K562 (cell line): ENCODE measurements around the gene TRIAP1. TPM values are rescaled to one million over a fixed set of nuclear protein-coding genes. Genes with fewer than 3 reads are reported as not detected.

Experiments
- ATAC-seq: fragments of 200-7000 bp; cut with Tn5 transposase; 3 replicates; pipeline ENCODE4 v1.9.1; 2020; ENCODE audit warnings: moderate library complexity
- BruUV-seq: library from RNA; stranded (reverse); fragments of 400-500 nt; replicated peaks from 2 replicates; lab custom pipeline; 2021; lab: Mats Ljungman, UMichigan
- CTCF ChIA-PET: fragments of 300-600 bp; formaldehyde crosslinking; extraction: SDS; loops from one replicate; lab custom pipeline; 2021; ENCODE audit warnings: low intra/inter-chr PET ratio; lab: Yijun Ruan, JAX
- POLR2A ChIA-PET: fragments of 300-600, 350-650 bp; sonication (Branson Sonifier 250); formaldehyde crosslinking; extraction: SDS; loops from one replicate; lab custom pipeline; 2021; ENCODE audit warnings: antibody characterized with exemption, inconsistent platforms; lab: Yijun Ruan, JAX
- DNase-seq, 4 experiments: peaks; one replicate each; pipeline versions ENCODE4 v3.0.0 to v3.0.0-alpha.2; 2011 to 2018; ENCODE audit warnings: low spot score in 3 of 4, mixed read lengths in 3 of 4; ENCODE audit errors: extremely low read depth in 1 of 4
- FAIRE-seq: peaks from 2 replicates; lab custom pipeline; 2011; peaks lifted over from hg19 to GRCh38; lab: Jason Lieb, UNC
- H2AFZ ChIP-seq: 2 replicates; pipeline ENCODE4 v1.6.0; 2011; ENCODE audit warnings: low read depth, low read length, control low read depth, inconsistent platforms
- H3K27ac ChIP-seq: fragments of 200-600 bp; 3 replicates; pipeline ENCODE4 v1.8.0; 2011; ENCODE audit warnings: low read depth, mild to moderate bottlenecking, control low read depth, inconsistent platforms, low read length, moderate library complexity, mixed read lengths; ENCODE audit errors: extremely low read depth
- H3K27me3 ChIP-seq, 2 experiments: fragments of 300-600 bp in 1 of 2; 2 replicates in 1 of 2; 3 replicates in 1 of 2; pipeline versions ENCODE4 v1.6.0 to v1.8.0; 2011; ENCODE audit warnings: inconsistent platforms in 2 of 2, low read length in 2 of 2, mild to moderate bottlenecking in 1 of 2, mixed read lengths in 1 of 2, moderate library complexity in 1 of 2; ENCODE audit not compliant: control insufficient read depth in 2 of 2, insufficient read depth in 2 of 2
- H3K36me3 ChIP-seq: fragments of 300-600 bp; 3 replicates; pipeline ENCODE4 v1.8.0; 2011; ENCODE audit warnings: mild to moderate bottlenecking, low read length, inconsistent platforms; ENCODE audit not compliant: control insufficient read depth, insufficient read depth
- H3K4me1 ChIP-seq, 2 experiments: fragments of 200-600 bp in 1 of 2; replicated peaks in 1 of 2; 2 replicates in 1 of 2; 3 replicates in 1 of 2; pipeline versions ENCODE4 v1.5.1 to v1.8.0; 2011; ENCODE audit warnings: inconsistent platforms in 2 of 2, low read length in 2 of 2, mild to moderate bottlenecking in 1 of 2, mixed read lengths in 1 of 2, moderate library complexity in 1 of 2; ENCODE audit not compliant: control insufficient read depth in 2 of 2, insufficient read depth in 2 of 2
- H3K4me2 ChIP-seq: 2 replicates; pipeline ENCODE4 v1.6.1; 2011; ENCODE audit warnings: low read length, control low read depth, inconsistent platforms, mixed read lengths; ENCODE audit not compliant: insufficient read depth
- H3K4me3 ChIP-seq: fragments of 200-600 bp; sonication (generic), shearing (Covaris generic); 2 replicates; pipeline ENCODE4 v1.5.1; 2016; ENCODE audit warnings: control low read depth, inconsistent platforms
- H3K79me2 ChIP-seq: fragments of 200-600 bp; 3 replicates; pipeline ENCODE4 v1.8.0; 2011; ENCODE audit warnings: low read length, inconsistent platforms; ENCODE audit not compliant: control insufficient read depth, insufficient read depth
- H3K9ac ChIP-seq, 2 experiments: 2 replicates each; pipeline versions ENCODE4 v1.6.0 to v1.6.1; 2011; ENCODE audit warnings: low read depth in 2 of 2, low read length in 2 of 2, control low read depth in 1 of 2, inconsistent platforms in 1 of 2, mild to moderate bottlenecking in 1 of 2, mixed read lengths in 1 of 2; ENCODE audit not compliant: insufficient read depth in 1 of 2
- H3K9me1 ChIP-seq: one replicate; pipeline ENCODE4 v1.6.0; 2011; ENCODE audit warnings: inconsistent platforms, mild to moderate bottlenecking, low read length, moderate library complexity; ENCODE audit not compliant: control insufficient read depth, insufficient read depth
- H3K9me3 ChIP-seq: replicated peaks from 2 replicates; pipeline ENCODE4 v1.5.1; 2011; ENCODE audit warnings: low read depth, low read length, inconsistent platforms; ENCODE audit not compliant: control insufficient read depth, insufficient read depth
- H4K20me1 ChIP-seq: replicated peaks from 2 replicates; pipeline ENCODE4 v1.6.1; 2011; ENCODE audit warnings: low read length, inconsistent platforms, mixed read lengths; ENCODE audit not compliant: control insufficient read depth, insufficient read depth
- BMI1 ChIP-seq: fragments of 150-350 bp; IDR thresholded peaks from 2 replicates; pipeline ENCODE4 v1.6.1; 2014; ENCODE audit warnings: low read length
- ELF2 ChIP-seq: fragments of 250-450 bp; sonication (Bioruptor Pico); IDR thresholded peaks from 2 replicates; pipeline ENCODE4 v1.5.0; 2021; ENCODE audit warnings: mild to moderate bottlenecking
- MYBL2 ChIP-seq, 2 experiments: fragments of 450-650 bp in 1 of 2; sonication (generic) in 1 of 2; formaldehyde crosslinking in 1 of 2; IDR thresholded peaks; 2 replicates each; pipeline versions ENCODE4 v1.6.1 to v1.8.1; 2017 to 2022; ENCODE audit warnings: borderline replicate concordance in 1 of 2, inconsistent platforms in 1 of 2, low read depth in 1 of 2, mild to moderate bottlenecking in 1 of 2, missing genetic modification reagents in 1 of 2, moderate library complexity in 1 of 2
- POLR2A ChIP-seq: fragments of 450-650 bp; conservative IDR thresholded peaks from 2 replicates; pipeline ENCODE4 v1.6.1; 2016
- POLR2B ChIP-seq: fragments of 450-650 bp; IDR thresholded peaks from 2 replicates; pipeline ENCODE4 v1.6.1; 2018; ENCODE audit warnings: low read depth; ENCODE audit not compliant: partially characterized antibody
- POLR2G ChIP-seq: fragments of 200-400 bp; formaldehyde crosslinking; IDR thresholded peaks from 2 replicates; pipeline ENCODE4 v1.6.1; 2017; ENCODE audit warnings: low read depth, mild to moderate bottlenecking, antibody characterized with exemption, low read length, moderate library complexity
- RBM39 ChIP-seq: fragments of 200-400 bp; formaldehyde crosslinking; optimal IDR thresholded peaks from 2 replicates; pipeline ENCODE3; 2018; ENCODE audit warnings: low read depth, low read length
- SUPT5H ChIP-seq: fragments of 450-650 bp; IDR thresholded peaks from 2 replicates; pipeline ENCODE4 v1.6.1; 2016
- ZKSCAN8 ChIP-seq: fragments of 200-800 bp; sonication (Bioruptor generic); IDR thresholded peaks from 2 replicates; pipeline ENCODE4 v1.6.1; 2016; ENCODE audit warnings: missing genetic modification characterization, missing compliant biosample characterization
- WGBS: fragments of 100-300 bp; shearing (Covaris generic); methylation state at CpG from one replicate; pipeline ENCODE4 v1.1.6; 2016; ENCODE audit warnings: low coverage, mixed read lengths; ENCODE audit not compliant: insufficient coverage; ENCODE audit errors: missing lambda C conversion rate; 5-methylcytosine and 5-hydroxymethylcytosine counted together
- in situ Hi-C: fragments of 300-500 bp; cut with MboI; formaldehyde crosslinking; loops from 4 replicates; pipeline ENCODE4 v1.15.0; 2018; ENCODE audit warnings: inconsistent platforms, mixed read lengths
- intact Hi-C: fragments of 100-400 bp; cut with micrococcal nuclease; formaldehyde crosslinking; loops from 2 replicates; pipeline ENCODE4 v1.14.2; 2022
- polyA plus RNA-seq, 8 experiments: library from polyadenylated mRNA; depleted of rRNA in 4 of 8; stranded (reverse) in 5 of 8; unstranded in 3 of 8; fragments of >200 nt; fragmentation: Nextera tagmentation in 2 of 8; fragmentation: Illumina TruSeq in 1 of 8; extraction: Ambion mirVana in 2 of 8; extraction: Trizol in 1 of 8; gene quantifications; 2 replicates each; pipeline versions ENCODE4 v1.2.1 to v1.2.3, GENCODE V29; 2011 to 2014; ENCODE audit warnings: inconsistent platforms in 1 of 8, missing spikeins in 1 of 8
- total RNA-seq, 7 experiments: library from RNA; depleted of rRNA in 6 of 7; stranded (reverse); fragments of >200 nt in 6 of 7; fragmentation: Illumina TruSeq in 2 of 7; extraction: Trizol in 2 of 7; gene quantifications; 2 replicates each; pipeline versions ENCODE4 v1.2.1 to v1.2.3, GENCODE V29; 2011 to 2021; ENCODE audit warnings: low replicate concordance in 1 of 7

The TRIAP1 gene
- total and polyA plus RNA-seq, 9 of the 15 experiments (the other 6 are each of a cell fraction or from before 2014, with no cell fraction given), result 37.3 to 354 (median 65.4) TPM

DNA sequence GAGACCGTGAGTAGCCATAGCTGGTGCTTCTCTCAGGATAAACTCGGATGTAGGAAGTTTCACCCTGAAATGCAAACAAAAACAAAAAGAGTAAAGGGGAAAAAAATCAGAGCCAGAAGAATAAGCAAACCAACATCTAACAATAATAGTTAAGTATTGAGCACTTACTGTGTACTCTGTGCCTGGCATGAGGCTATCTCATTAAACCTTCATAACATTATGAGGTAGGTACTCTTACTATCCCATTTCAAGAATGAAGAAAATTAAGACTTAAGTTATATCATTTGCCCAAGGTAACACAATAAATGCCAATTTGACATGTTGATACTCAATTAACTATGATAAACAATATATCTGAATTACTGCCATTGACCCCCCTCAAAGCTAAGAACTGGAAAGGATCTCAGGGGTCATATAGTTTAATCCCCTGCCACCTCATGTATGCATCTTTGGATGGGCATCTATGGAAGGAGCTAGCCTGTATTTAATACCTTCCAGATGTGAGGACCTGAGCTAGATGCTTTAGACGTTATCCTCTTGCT lies 16.0 kb upstream of the TRIAP1 start:
- Histone ChIP-seq H2AFZ (no peak overlapping the region), H3K79me2 (peaks cover 36% of the 10 kb centered on the region), H3K36me3 (peaks cover 96% of the 10 kb centered on the region), H3K4me2 (no peak overlapping the region), H3K9ac (no peak overlapping the region), H3K4me3 (no peak overlapping the region), H3K9me1 (no peaks in the 10 kb centered on the region), H3K4me1 (peaks cover 0 to 3% of the 10 kb centered on the region in 2 experiments; a peak in 2 of 5 replicates), H3K27me3 (no peaks in the 10 kb centered on the region), H4K20me1 (peaks cover 20% of the 10 kb centered on the region), H3K27ac (no peak overlapping the region), H3K9me3 (no peaks in the 10 kb centered on the region)
- ChIA-PET CTCF (no interaction called here), POLR2A (interaction anchor here (0.6 to 3.5 kb wide), 6 partner anchors 9 to 111 kb away, joined by 3 to 18 read pairs (median 4); no protein-coding TSS in a partner anchor)
- TF ChIP-seq BMI1, result no peak
- TF ChIP-seq MYBL2 (IDR thresholded peaks at IDR 0.05; ENCODE audit: low read depth), result no peak
- TF ChIP-seq MYBL2 (CRISPR knock-in tag; IDR thresholded peaks at IDR 0.05; ENCODE audit: borderline replicate concordance), result no peak
- TF ChIP-seq POLR2G, result 0 out of 2 replicates have a peak, but pooled peaks have one; percentile 24
- TF ChIP-seq ZKSCAN8 (CRISPR knock-in tag), result 0 out of 2 replicates have a peak, but pooled peaks have one; percentile 35
- TF ChIP-seq POLR2A, result peak; percentile 48; the same call in 1 of the 2 replicates
- no peak for TF ChIP-seq ELF2 (CRISPR knock-in tag)
- TF ChIP-seq RBM39, result no peak
- peak; percentile 48 for TF ChIP-seq POLR2B
- peak; percentile 56; the same call in 1 of the 2 replicates for TF ChIP-seq SUPT5H
- 93% methylated on average over 3 of the region's 3 CpGs for WGBS
- FAIRE-seq (no peak), DNase-seq (no peak), ATAC-seq (no peak)
- intact Hi-C loops, result no loop called here
- TSS peak; percentile 26 for BruUV-seq
- in situ Hi-C loops, result no loop called here
